NCI-H2171 (cell line): ENCODE data around the gene CAMK2G.
"Not testable (repeated sequence)": the region's sequence is repeated elsewhere in the genome, so short reads cannot be mapped to it uniquely, and the experiment has no call there.

ENCODE experiments used
- DNase-seq: peaks from one replicate; lab custom pipeline; 2025; lab: John Stamatoyannopoulos, UW

The CAMK2G gene

DNA sequence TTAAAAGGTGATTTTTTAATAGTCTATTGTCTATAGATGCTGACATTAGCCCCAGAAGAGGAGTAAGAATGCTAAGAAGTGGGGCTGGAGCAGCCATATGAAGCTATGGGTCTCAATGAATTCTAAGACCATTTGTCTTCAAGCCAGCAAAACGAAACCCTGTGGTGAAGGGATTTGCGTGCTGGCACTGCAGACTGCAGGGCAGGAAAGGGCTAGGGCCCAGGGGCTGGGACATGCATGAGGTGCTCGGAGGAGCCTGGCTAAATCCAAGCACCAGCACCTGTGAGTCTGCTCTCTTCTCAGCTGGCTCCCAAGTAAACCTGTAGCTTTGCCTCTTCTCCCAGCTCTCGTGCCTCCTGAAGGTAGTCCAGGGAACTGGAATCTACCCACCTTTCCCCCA is 61.7 kb downstream of the CAMK2G start:
- DNase-seq = no peak

- DNase-seq = no peak
Measured at GRCh38 chr10:73810735-73811465, 63.5 kb downstream of the CAMK2G start.

- no peak for DNase-seq
Measured at GRCh38 chr10:73810358-73810734, 64.0 kb downstream of the CAMK2G start.

DNA sequence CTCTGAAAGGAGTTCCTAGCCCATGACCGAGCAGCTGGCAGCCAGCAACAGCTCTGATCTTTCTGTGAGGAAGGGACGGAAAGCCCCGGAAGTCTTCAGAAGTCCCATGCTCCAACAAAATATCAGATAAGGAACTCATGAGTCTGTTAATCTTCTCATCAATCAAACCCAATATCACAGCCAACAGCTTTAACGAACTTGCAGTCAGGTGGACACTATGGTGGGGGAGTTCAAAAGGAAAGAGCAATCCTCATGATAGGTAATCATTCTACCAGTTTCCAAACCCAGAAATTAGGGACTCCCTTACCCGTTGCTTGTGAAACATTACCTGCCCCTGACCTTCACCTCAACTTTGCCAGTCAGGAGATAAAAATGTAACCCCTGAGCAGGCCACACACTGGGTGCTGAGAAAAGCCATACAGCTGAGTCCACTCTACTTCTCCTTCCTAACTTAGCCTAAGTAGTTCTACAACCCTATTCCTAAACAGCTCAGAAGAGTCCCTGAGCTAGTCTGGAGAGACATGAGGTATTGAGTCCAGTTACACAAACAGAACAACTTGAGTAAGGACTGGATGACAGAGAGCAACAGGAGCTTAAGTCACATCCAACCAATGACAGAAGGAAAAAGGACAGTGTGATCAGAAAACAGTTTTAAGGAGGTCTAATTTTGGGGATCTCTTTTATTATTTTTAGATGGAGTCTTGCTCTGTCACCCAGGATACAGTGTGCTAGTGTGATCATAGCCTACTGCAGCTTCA is 65.1 kb downstream of the CAMK2G start:
- no peak for DNase-seq

DNA sequence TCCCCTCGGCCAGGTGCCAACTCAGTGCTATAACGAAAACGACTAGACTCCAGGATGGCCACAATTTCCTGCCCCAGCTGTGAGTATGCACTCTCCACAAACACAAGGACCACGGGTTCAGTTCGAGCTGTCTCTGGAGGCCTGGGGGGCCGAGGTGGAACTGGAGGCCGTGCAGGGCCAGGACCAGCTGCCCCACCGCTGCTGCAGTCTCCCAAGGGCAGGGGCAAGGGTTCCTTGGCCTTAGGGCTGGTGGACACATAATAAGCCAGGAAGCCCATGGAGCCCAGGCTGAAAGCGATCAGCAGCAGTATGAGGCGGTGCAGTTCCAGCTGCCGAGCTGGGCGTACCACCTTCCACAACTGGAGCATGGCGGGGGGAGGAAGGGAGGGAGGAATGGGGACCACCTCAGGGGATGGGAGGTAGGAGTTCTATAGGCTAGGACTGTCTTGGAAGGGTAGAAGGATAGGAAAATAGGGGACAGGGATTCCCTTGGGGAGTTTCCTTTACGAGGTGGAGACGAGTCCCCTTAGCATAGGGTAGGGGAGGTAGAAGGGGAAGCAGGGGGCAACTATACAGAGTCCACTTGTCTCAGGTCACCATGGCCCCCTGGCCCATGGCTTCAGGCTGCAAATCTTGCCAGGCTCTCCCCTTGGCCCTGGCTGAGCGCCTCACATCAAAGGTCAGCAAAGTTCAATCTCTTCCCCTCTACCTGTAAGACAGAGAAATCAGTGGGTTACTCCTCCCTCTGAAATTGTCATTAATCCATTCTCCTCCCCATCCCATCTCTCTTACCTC is 66.1 kb downstream of the CAMK2G start:
- DNase-seq = no peak

GRCh38 chr10:73807471-73807870 is 66.9 kb downstream of the CAMK2G start:
- no peak for DNase-seq

GRCh38 chr10:73806176-73806950 is 68.0 kb downstream of the CAMK2G start:
- no peak for DNase-seq

- no peak for DNase-seq
Measured at GRCh38 chr10:73803680-73804286, 70.6 kb downstream of the CAMK2G start.

GRCh38 chr10:73802276-73802991 is 71.9 kb downstream of the CAMK2G start:
- DNase-seq = no peak

GRCh38 chr10:73801253-73801590 is 73.1 kb downstream of the CAMK2G start:
- DNase-seq = no peak

DNA sequence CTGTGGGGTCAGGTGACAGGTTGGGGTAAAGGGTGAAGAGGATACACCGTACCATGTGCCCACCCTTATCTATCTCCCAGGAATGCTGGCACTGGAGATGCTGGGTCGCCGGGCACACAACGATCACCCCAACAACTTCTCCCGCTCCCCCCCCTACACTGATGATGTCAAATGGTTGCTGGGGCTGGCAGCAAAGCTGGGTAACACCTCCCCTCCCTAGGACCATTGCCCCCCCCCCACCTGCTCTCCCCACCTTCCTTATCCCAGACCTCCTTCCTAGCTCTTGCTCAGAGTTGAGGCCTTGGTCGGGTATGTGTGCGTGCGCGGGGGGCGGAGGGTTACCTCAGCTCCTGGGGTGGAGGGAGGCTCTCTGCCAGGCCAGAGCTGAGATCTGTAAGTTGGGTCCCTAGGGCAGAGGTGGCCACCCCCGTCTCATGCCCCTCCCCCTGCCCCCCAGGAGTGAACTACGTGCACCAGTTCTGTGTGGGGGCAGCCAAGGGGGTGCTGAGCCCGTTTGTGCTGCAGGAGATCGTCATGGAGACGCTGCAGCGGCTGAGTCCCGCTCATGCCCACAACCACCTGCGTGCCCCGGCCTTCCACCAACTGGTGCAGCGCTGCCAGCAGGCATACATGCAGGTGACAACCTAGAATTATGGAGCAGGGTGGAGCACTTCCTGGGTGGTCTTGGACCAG is 73.6 kb downstream of the CAMK2G start:
- DNase-seq = no peak

GRCh38 chr10:73799899-73800559 is 74.3 kb downstream of the CAMK2G start:
- DNase-seq = no peak

GRCh38 chr10:73798927-73799560 is 75.3 kb downstream of the CAMK2G start:
- DNase-seq = no peak

GRCh38 chr10:73798087-73798486 is 76.3 kb downstream of the CAMK2G start:
- DNase-seq = no peak

DNA sequence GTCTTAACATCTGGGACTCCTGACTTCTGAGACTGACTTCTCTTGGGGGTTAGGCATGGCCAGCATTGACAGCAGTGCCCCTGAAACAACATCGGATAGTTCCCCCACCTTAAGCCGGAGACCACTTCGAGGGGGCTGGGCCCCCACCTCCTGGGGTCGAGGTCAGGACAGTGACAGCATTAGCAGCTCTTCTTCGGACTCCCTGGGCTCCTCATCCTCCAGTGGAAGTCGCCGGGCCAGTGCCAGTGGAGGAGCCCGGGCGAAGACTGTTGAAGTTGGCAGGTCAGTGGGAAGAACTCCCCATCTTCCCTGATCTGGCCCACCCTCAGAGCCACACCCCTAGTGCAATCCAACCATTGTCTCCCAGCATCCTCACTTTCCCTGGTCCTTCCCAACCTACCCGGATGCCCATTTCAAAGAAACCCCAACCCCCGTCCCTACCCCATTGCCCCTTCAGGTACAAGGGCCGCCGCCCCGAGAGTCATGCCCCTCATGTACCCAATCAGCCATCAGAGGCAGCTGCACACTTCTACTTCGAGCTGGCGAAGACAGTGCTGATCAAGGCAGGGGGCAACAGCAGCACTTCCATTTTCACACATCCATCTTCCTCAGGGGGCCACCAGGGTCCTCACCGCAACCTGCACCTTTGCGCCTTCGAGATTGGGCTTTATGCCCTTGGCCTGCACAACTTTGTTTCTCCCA is 76.9 kb downstream of the CAMK2G start:
- no peak for DNase-seq

DNA sequence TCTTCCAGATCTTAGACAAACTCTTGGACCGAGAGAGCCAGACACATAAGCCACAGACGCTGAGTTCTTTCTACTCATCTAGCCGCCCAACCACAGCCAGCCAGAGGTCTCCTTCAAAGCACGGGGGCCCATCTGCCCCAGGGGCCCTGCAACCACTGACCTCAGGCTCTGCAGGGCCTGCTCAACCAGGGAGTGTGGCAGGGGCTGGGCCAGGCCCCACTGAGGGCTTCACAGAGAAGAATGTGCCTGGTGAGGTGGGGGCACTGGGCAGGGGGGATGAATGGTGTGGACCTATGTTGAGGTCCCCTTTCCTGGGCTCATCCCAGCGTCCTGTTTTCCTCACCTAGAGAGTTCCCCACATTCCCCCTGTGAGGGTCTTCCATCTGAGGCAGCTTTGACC is 77.6 kb downstream of the CAMK2G start:
- no peak for DNase-seq

DNA sequence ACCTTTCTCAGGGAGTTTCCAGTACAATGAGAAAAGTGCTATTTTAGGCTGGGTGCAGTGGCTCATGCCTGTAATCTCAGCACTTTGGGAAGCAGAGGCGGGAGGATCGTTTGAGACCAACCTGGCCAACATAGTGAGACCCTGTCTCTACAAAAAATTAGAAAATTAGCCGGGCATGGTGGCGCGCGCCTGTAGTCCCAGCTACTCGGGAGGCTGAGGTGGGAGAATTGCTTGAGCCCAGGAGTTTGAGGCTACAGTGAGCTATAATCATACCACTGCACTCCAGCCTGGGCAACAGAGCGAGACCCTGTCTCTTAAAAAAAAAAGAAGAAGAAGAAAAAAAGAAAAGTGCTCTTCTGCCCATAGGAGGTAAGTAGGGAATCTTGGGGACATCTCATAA is 78.3 kb downstream of the CAMK2G start:
- DNase-seq = not testable (repeated sequence)

DNA sequence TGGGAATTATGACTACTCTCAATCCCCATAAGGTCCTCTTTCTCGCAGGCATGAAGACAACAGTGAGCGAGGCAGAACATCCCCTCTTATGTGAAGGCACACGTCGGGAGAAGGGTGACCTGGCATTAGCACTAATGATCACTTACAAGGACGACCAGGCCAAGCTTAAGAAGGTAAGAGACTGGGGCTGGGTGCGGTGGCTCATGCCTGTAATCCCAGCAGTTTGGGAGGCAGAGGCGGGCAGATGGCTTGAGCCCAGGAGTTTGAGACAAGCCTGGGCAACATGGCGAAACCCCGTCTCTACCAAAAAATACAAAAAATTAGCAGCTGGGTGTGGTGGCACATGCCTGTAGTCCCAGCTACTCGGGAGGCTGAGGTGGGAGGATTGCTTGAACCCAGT is 78.9 kb downstream of the CAMK2G start:
- DNase-seq = not testable (repeated sequence)

DNA sequence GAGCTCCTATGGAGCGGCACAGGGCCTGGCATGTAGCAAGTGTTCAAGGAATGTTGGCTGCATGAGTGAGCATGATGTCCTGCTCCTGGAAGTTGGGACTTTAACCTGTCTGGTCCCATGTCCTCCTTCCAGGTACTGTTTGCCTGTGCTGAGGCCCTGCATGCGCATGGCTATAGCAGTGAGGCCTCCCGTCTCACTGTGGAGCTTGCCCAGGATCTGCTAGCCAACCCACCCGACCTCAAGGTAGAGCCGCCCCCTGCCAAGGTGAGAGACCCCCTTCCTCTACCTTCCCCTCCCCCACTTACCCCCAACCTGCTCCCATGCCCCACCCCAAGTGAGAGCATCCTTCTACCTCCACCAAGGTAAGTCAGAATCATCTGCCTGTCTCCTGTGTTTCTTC is 80.9 kb downstream of the CAMK2G start:
- no peak for DNase-seq
